ENCODE data around the gene PTK6.

The PTK6 gene

GRCh38 chr20:63520934-63521601, 16.1 kb downstream of the PTK6 start (continued):
- peak; percentile 22 for TF ChIP-seq ZBTB26 (tag by site-specific recombination; optimal IDR thresholded peaks at IDR 0.05)
- TF ChIP-seq ZNF610 (tag by site-specific recombination; IDR thresholded peaks at IDR 0.05; ENCODE audit: borderline replicate concordance) = no peak
- TF ChIP-seq PRDM1 (tag by site-specific recombination; IDR thresholded peaks at IDR 0.05) = no peak
- TF ChIP-seq KLF17 (tag by site-specific recombination; IDR thresholded peaks at IDR 0.05) = 0 out of 2 replicates have a peak, but pooled peaks have one; percentile 32
- no peak for TF ChIP-seq ZNF266 (tag by site-specific recombination; IDR thresholded peaks at IDR 0.05; ENCODE audit: low read depth)
- no peak for TF ChIP-seq ZNF10 (tag by site-specific recombination; IDR thresholded peaks at IDR 0.05)
- no peak for TF ChIP-seq ZNF341 (tag by site-specific recombination; IDR thresholded peaks at IDR 0.05; ENCODE audit: low read depth)
- no peak for TF ChIP-seq MEIS1 (CRISPR knock-in tag; IDR thresholded peaks at IDR 0.05; ENCODE audit: borderline replicate concordance)
- TF ChIP-seq YY2 (tag by site-specific recombination; IDR thresholded peaks at IDR 0.05) = peak; percentile 42; the same call in 1 of the 2 replicates
- no peak for TF ChIP-seq REST (tag by site-specific recombination; IDR thresholded peaks at IDR 0.05)
- TF ChIP-seq ZNF138 (tag by site-specific recombination; IDR thresholded peaks at IDR 0.05; ENCODE audit: borderline replicate concordance) = no peak
- no peak for TF ChIP-seq ZNF837 (tag by site-specific recombination; IDR thresholded peaks at IDR 0.05)
- no peak for TF ChIP-seq ZNF692 (tag by site-specific recombination; IDR thresholded peaks at IDR 0.05)
- TF ChIP-seq ZNF362 (tag by site-specific recombination; IDR thresholded peaks at IDR 0.05) = no peak
- TF ChIP-seq ZNF19 (tag by site-specific recombination; IDR thresholded peaks at IDR 0.05; ENCODE audit: low read depth) = no peak
- TF ChIP-seq ZNF169 (tag by site-specific recombination; IDR thresholded peaks at IDR 0.05) = no peak
- TF ChIP-seq ZNF26 (tag by site-specific recombination; IDR thresholded peaks at IDR 0.05) = no peak
- TF ChIP-seq ZNF140 (tag by site-specific recombination; IDR thresholded peaks at IDR 0.05) = no peak
- no peak for TF ChIP-seq ZBTB48 (tag by site-specific recombination; IDR thresholded peaks at IDR 0.05)
- TF ChIP-seq HOXD13 (CRISPR knock-in tag; IDR thresholded peaks at IDR 0.05; ENCODE audit: borderline replicate concordance) = no peak
- no peak for TF ChIP-seq BCL6B (tag by site-specific recombination; IDR thresholded peaks at IDR 0.05)
- no peak for TF ChIP-seq KLF7 (tag by site-specific recombination; IDR thresholded peaks at IDR 0.05; ENCODE audit: borderline replicate concordance)
- no peak for TF ChIP-seq SETDB1 (IDR thresholded peaks at IDR 0.05; ENCODE audit: insufficient read length, low read length)
- TF ChIP-seq BCL11B (tag by site-specific recombination; IDR thresholded peaks at IDR 0.05; ENCODE audit: low read depth) = no peak
- no peak for TF ChIP-seq ZNF585B (tag by site-specific recombination; IDR thresholded peaks at IDR 0.05)
- no peak for TF ChIP-seq ZNF132 (tag by site-specific recombination; IDR thresholded peaks at IDR 0.05; ENCODE audit: borderline replicate concordance)
- TF ChIP-seq ZNF16 (tag by site-specific recombination; IDR thresholded peaks at IDR 0.05; ENCODE audit: low read depth) = no peak
- no peak for TF ChIP-seq ZNF23 (tag by site-specific recombination; IDR thresholded peaks at IDR 0.05; ENCODE audit: borderline replicate concordance)
- TF ChIP-seq ZXDB (tag by site-specific recombination; IDR thresholded peaks at IDR 0.05) = peak; percentile 49; the same call in 1 of the 2 replicates

Measured in HEK293 (cell line).